T-helper 2 cell treated with Interferon-gamma antibody and Interleukin-4, amounts not matched to agents 100 ng/mL and 5 ng/mL, for 36 hours (primary cell): ENCODE measurements around the gene CTCFL. TPM values are rescaled to one million over a fixed set of nuclear protein-coding genes. Genes with fewer than 3 reads are reported as not detected.

ENCODE experiments used
- intact Hi-C: fragments of 100-400 bp; cut with micrococcal nuclease; formaldehyde crosslinking; loops from one replicate; pipeline ENCODE4 v1.15.1; 2023
- total RNA-seq: library from RNA; stranded (reverse); gene quantifications from 2 replicates; pipeline ENCODE4 v1.2.3, GENCODE V29; 2022

CTCFL gene
- total RNA-seq, 1 donor from 2014 or later: not detected

- intact Hi-C loops: no loop called here
Measured at GRCh38 chr20:57483287-57484050, 41.5 kb downstream of the CTCFL start.

GRCh38 chr20:57482796-57483195 is 42.1 kb downstream of the CTCFL start:
- intact Hi-C loops: no loop called here

- intact Hi-C loops: no loop called here
Measured at GRCh38 chr20:57482148-57482547, 42.8 kb downstream of the CTCFL start.

- intact Hi-C loops: no loop called here
Measured at GRCh38 chr20:57481281-57481711, 43.6 kb downstream of the CTCFL start.

GRCh38 chr20:57480444-57481160 is 44.3 kb downstream of the CTCFL start:
- intact Hi-C loops: no loop called here

GRCh38 chr20:57479196-57479595 is 45.7 kb downstream of the CTCFL start:
- intact Hi-C loops: no loop called here

- intact Hi-C loops: no loop called here
Measured at GRCh38 chr20:57478176-57478575, 46.8 kb downstream of the CTCFL start.

- intact Hi-C loops: no loop called here
Measured at GRCh38 chr20:57476641-57477461, 48.1 kb downstream of the CTCFL start.

GRCh38 chr20:57476084-57476526 is 48.8 kb downstream of the CTCFL start:
- intact Hi-C loops: no loop called here

- intact Hi-C loops: no loop called here
Measured at GRCh38 chr20:57475388-57476083, 49.4 kb downstream of the CTCFL start.

GRCh38 chr20:57474816-57475215 is 50.1 kb downstream of the CTCFL start:
- intact Hi-C loops: loop anchor here (5.0 kb wide), 1 partner anchor 43 kb away; no protein-coding TSS in a partner anchor

- intact Hi-C loops: loop anchor here (5.0 kb wide), 1 partner anchor 42 kb away; no protein-coding TSS in a partner anchor
Measured at GRCh38 chr20:57474205-57474604, 50.7 kb downstream of the CTCFL start.

- intact Hi-C loops: loop anchor here (5.0 kb wide), 1 partner anchor 41 kb away; no protein-coding TSS in a partner anchor
Measured at GRCh38 chr20:57473246-57474048, 51.5 kb downstream of the CTCFL start.

- intact Hi-C loops: loop anchor here (5.0 kb wide), 1 partner anchor 40 kb away; no protein-coding TSS in a partner anchor
Measured at GRCh38 chr20:57472474-57472873, 52.5 kb downstream of the CTCFL start.

- intact Hi-C loops: loop anchor here (5.0 kb wide), 1 partner anchor 39 kb away; no protein-coding TSS in a partner anchor
Measured at GRCh38 chr20:57471496-57472372, 53.2 kb downstream of the CTCFL start.

- intact Hi-C loops: loop anchor here (5.0 kb wide), 1 partner anchor 39 kb away; no protein-coding TSS in a partner anchor
Measured at GRCh38 chr20:57470666-57471495, 54.1 kb downstream of the CTCFL start.

- intact Hi-C loops: loop anchor here (5.0 kb wide), 1 partner anchor 38 kb away; no protein-coding TSS in a partner anchor
Measured at GRCh38 chr20:57470212-57470522, 54.8 kb downstream of the CTCFL start.
